ENCODE results near the gene YIPF5. TPM values are rescaled to one million over a fixed set of nuclear protein-coding genes. Genes with fewer than 3 reads are reported as not detected.

Gene YIPF5
- total and polyA plus RNA-seq, 2 donors (not counting 3 experiments of a cell fraction or from before 2014, with no cell fraction given): 73.7 to 78.7 TPM

- FAIRE-seq: no peak
- POLR2A ChIA-PET: no interaction called here
- intact Hi-C loops (cut with micrococcal nuclease): no loop called here
Measured at GRCh38 chr5:144166696-144167095, 3.8 kb downstream of the YIPF5 start.

More at GRCh38 chr5:144166696-144167095, 3.8 kb downstream of the YIPF5 start:
- no peak overlapping the region for H3K27ac ChIP-seq (ENCODE audit: insufficient read depth, low read depth, low read length)
- no peak overlapping the region for H3K4me2 ChIP-seq (ENCODE audit: insufficient read depth, low read length)
- no peak overlapping the region for H3K9ac ChIP-seq (replicated peaks; ENCODE audit: extremely low read depth, insufficient read depth, low read length)
- H3K4me3 ChIP-seq (replicated peaks in 1 of 3; ENCODE audit: insufficient read depth in 1 of 3, low read depth in 1 of 3, low read length in 3 of 3): no peak overlapping the region
- H3K27me3 ChIP-seq (ENCODE audit: control insufficient read depth in 2 of 2, insufficient read depth in 2 of 2, low read length in 2 of 2): no peaks in the 10 kb centered on the region
- H3K79me2 ChIP-seq (ENCODE audit: control insufficient read depth, insufficient read depth, low read length): peaks cover 41% of the 10 kb centered on the region
- dilution Hi-C loops (cut with MboI; ENCODE audit: extremely low pct_ligation_motif_present, low sequenced_read_pairs): no loop called here
- H2AFZ ChIP-seq (ENCODE audit: low read depth, low read length): no peak overlapping the region
- H3K9me3 ChIP-seq (replicated peaks; ENCODE audit: control insufficient read depth, insufficient read depth, low read length): no peaks in the 10 kb centered on the region
- TF ChIP-seq EZH2 (IDR thresholded peaks at IDR 0.05; ENCODE audit: borderline replicate concordance, low read depth, low read length, severe bottlenecking): no peak
- no peak for TF ChIP-seq GATA2 (IDR thresholded peaks at IDR 0.05; ENCODE audit: insufficient read depth, insufficient read length, low read depth, low read length)
- no peak for TF ChIP-seq POLR2A (IDR thresholded peaks at IDR 0.05; ENCODE audit: low read depth, low read length)
- TF ChIP-seq MAX (IDR thresholded peaks at IDR 0.05; ENCODE audit: insufficient read depth, insufficient read length): no peak
- TF ChIP-seq FOS (IDR thresholded peaks at IDR 0.05; ENCODE audit: borderline replicate concordance, insufficient read depth, low read length): no peak
- TF ChIP-seq JUN (IDR thresholded peaks at IDR 0.05; ENCODE audit: borderline replicate concordance, insufficient read depth, insufficient read length, low read depth): no peak
- TF ChIP-seq CTCF (IDR thresholded peaks at IDR 0.05; ENCODE audit: extremely low read depth in 1 of 2, insufficient read depth in 1 of 2, low read depth in 1 of 2, low read length in 2 of 2): no peak
- no peak for TF ChIP-seq POLR2AphosphoS5 (IDR thresholded peaks at IDR 0.05; ENCODE audit: insufficient read depth, low read depth, low read length)
- no peak for TF ChIP-seq MYC (IDR thresholded peaks at IDR 0.05; ENCODE audit: low read depth, low read length)
- DNase-seq (ENCODE audit: low read depth, low spot score): no peak
- H4K20me1 ChIP-seq (replicated peaks; ENCODE audit: control insufficient read depth, extremely low read depth, insufficient read depth, low read length): no peaks in the 10 kb centered on the region
- peaks cover 38% of the 10 kb centered on the region for H3K4me1 ChIP-seq (ENCODE audit: control insufficient read depth, extremely low read depth, insufficient read depth, low read length)
- no TSS peak for BruUV-seq (replicated peaks)
- H3K9me1 ChIP-seq (replicated peaks; ENCODE audit: control insufficient read depth, extremely low read depth, insufficient read depth, low read length): no peaks in the 10 kb centered on the region
- peaks cover 7 to 16% of the 10 kb centered on the region in 2 experiments for H3K36me3 ChIP-seq (ENCODE audit: control insufficient read depth in 2 of 2, extremely low read depth in 1 of 2, insufficient read depth in 2 of 2, low read length in 2 of 2)
- CTCF ChIA-PET: no interaction called here
